Keratinocyte (primary cell): ENCODE data around the gene CDX2. TPM values are rescaled to one million over a fixed set of nuclear protein-coding genes. Genes with fewer than 3 reads are reported as not detected.

ENCODE experiments used
- DNase-seq: peaks from one replicate; pipeline ENCODE4 v3.0.0-alpha.2; 2011; ENCODE audit warnings: low read depth, missing footprints, low spot score
- FAIRE-seq: peaks from 2 replicates; lab custom pipeline; 2011; peaks lifted over from hg19 to GRCh38; lab: Jason Lieb, UNC
- H2AFZ ChIP-seq: 2 replicates; pipeline ENCODE4 v1.6.0; 2012; ENCODE audit warnings: low read length, control low read depth, inconsistent platforms; ENCODE audit not compliant: control insufficient read depth
- H3K27ac ChIP-seq: 2 replicates; pipeline ENCODE4 v1.5.1; 2011; ENCODE audit warnings: low read length; ENCODE audit not compliant: control insufficient read depth, insufficient read depth
- H3K27me3 ChIP-seq: 3 replicates; pipeline ENCODE4 v1.6.0; 2011; ENCODE audit warnings: low read length; ENCODE audit not compliant: control insufficient read depth, insufficient read depth; ENCODE audit errors: extremely low read depth
- H3K36me3 ChIP-seq, 2 experiments: 2 replicates in 1 of 2; 3 replicates in 1 of 2; pipeline ENCODE4 v1.5.1; 2011; ENCODE audit warnings: low read length in 2 of 2, mild to moderate bottlenecking in 1 of 2; ENCODE audit not compliant: control insufficient read depth in 2 of 2, insufficient read depth in 2 of 2; ENCODE audit errors: extremely low read depth in 1 of 2
- H3K4me1 ChIP-seq: 3 replicates; pipeline ENCODE4 v1.5.1; 2011; ENCODE audit warnings: low read length; ENCODE audit not compliant: control insufficient read depth, insufficient read depth; ENCODE audit errors: extremely low read depth
- H3K4me2 ChIP-seq: 3 replicates; pipeline ENCODE4 v1.6.0; 2011; ENCODE audit warnings: low read depth, low read length; ENCODE audit not compliant: control insufficient read depth, insufficient read depth; ENCODE audit errors: extremely low read depth
- H3K4me3 ChIP-seq, 3 experiments: fragments of 200-600 bp in 1 of 3; sonication (generic) in 1 of 3; 2 replicates in 2 of 3; 3 replicates in 1 of 3; pipeline ENCODE4 v1.5.1; 2011 to 2016; ENCODE audit warnings: low read length in 3 of 3, mild to moderate bottlenecking in 3 of 3, control low read depth in 2 of 3, inconsistent platforms in 1 of 3, low read depth in 1 of 3, mixed read lengths in 1 of 3, mixed run types in 1 of 3, moderate library complexity in 1 of 3; ENCODE audit not compliant: control insufficient read depth in 2 of 3, insufficient read depth in 2 of 3; ENCODE audit errors: extremely low read depth in 1 of 3
- H3K79me2 ChIP-seq: 2 replicates; pipeline ENCODE4 v1.6.0; 2012; ENCODE audit warnings: low read length; ENCODE audit not compliant: control insufficient read depth, insufficient read depth
- H3K9ac ChIP-seq: 3 replicates; pipeline ENCODE4 v1.6.0; 2011; ENCODE audit warnings: low read length; ENCODE audit not compliant: control insufficient read depth, insufficient read depth; ENCODE audit errors: extremely low read depth
- H3K9me1 ChIP-seq: 3 replicates; pipeline ENCODE4 v1.6.0; 2011; ENCODE audit warnings: low read length; ENCODE audit not compliant: control insufficient read depth, insufficient read depth; ENCODE audit errors: extremely low read depth
- H3K9me3 ChIP-seq: 2 replicates; pipeline ENCODE4 v1.5.1; 2012; ENCODE audit warnings: low read depth, low read length; ENCODE audit not compliant: control insufficient read depth
- H4K20me1 ChIP-seq: 3 replicates; pipeline ENCODE4 v1.6.0; 2011; ENCODE audit warnings: low read length; ENCODE audit not compliant: control insufficient read depth, insufficient read depth; ENCODE audit errors: extremely low read depth
- EZH2 ChIP-seq: IDR thresholded peaks from one replicate; pipeline ENCODE4 v1.6.1; 2012; ENCODE audit warnings: inconsistent platforms, mild to moderate bottlenecking, low read length, moderate library complexity
- dilution Hi-C: fragments of 300-500 bp; cut with MboI; formaldehyde crosslinking; loops from one replicate; pipeline ENCODE4 v1.7.0; 2020; ENCODE audit warnings: low sequenced_read_pairs; ENCODE audit not compliant: extremely low pct_ligation_motif_present
- polyA plus RNA-seq, 5 experiments: library from polyadenylated mRNA; depleted of rRNA in 3 of 5; stranded (reverse) in 3 of 5; stranded (forward) in 1 of 5; unstranded in 1 of 5; fragments of >200 nt; gene quantifications; 1 replicate in 1 of 5; 2 replicates in 3 of 5; 3 replicates in 1 of 5; pipeline versions ENCODE4 v1.2.1 to v1.2.3, GENCODE V29; 2011 to 2012; ENCODE audit warnings: missing spikeins in 2 of 5, low read depth in 1 of 5, low replicate concordance in 1 of 5
- TF ChIP-seq, protein P1 (sequence below), 3 experiments: IDR thresholded peaks in 1 of 3; conservative IDR thresholded peaks in 1 of 3; optimal IDR thresholded peaks in 1 of 3; 2 replicates in 2 of 3; 3 replicates in 1 of 3; pipeline versions ENCODE3 to v1.5.1; 2011; ENCODE audit warnings: low read length in 3 of 3, mild to moderate bottlenecking in 3 of 3, moderate library complexity in 2 of 3, control low read depth in 1 of 3, inconsistent platforms in 1 of 3; ENCODE audit not compliant: insufficient read depth in 2 of 3; ENCODE audit errors: extremely low read depth in 1 of 3

CDX2 gene
- polyA plus RNA-seq, 1 donor (not counting 4 experiments of a cell fraction or from before 2014, with no cell fraction given), result not detected

DNA sequence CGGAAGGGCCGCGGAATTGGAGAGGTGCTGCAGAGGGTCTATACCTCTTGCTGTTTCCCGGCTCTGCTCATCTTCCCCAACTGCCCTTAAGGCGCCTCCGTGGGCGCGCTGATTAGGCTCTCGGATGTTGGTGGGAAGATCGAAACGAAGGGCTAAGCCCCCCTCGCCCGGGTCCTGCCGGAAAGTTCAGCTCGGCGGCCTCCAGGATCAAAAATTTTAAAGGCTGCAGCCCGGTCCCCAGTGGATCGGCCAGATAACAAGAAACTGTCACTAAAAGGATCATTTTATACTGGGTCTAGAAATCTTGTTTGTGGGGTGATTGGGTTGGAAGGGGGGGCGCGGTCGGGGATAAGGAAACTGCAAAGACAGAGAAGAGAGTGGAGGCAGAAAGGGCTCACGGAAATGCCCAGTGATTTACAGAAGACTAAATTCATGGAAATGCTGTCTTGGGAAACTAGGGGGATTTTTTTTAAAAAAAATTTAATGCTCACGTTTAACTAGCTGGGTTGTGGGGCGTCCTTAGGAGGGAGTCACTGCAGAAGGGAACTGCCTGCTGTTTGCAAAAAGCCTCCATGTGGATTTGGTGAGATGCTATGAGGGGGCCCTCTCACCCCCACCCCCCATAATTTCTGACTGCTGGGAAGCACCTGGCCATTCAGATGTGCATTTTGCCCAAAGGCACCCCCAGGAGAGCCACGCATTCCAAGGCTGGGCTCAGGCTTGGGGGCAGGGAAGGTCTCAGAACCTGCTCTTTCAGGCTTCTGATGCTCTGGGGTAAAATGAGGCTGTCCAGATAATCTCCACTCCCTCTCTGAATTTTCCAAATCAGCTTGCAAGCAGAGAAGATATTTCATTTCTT is 7.7 kb downstream of the CDX2 start:
- H3K9me1 ChIP-seq, result no peaks in the 10 kb centered on the region
- H3K36me3 ChIP-seq, result no peaks in the 10 kb centered on the region
- H3K4me3 ChIP-seq, result no peak overlapping the region
- H3K9ac ChIP-seq, result no peak overlapping the region
- H3K27me3 ChIP-seq, result peaks cover 64% of the 10 kb centered on the region
- peak overlapping the region; percentile 73 for H3K4me2 ChIP-seq
- H2AFZ ChIP-seq, result no peak overlapping the region
- dilution Hi-C loops, result loop anchor here (25.0 kb wide), 1 partner anchor 124 kb away; no protein-coding TSS in a partner anchor
- peaks cover 3% of the 10 kb centered on the region for H3K4me1 ChIP-seq
- peak; percentile 39 for TF ChIP-seq EZH2
- TF ChIP-seq, protein P1, sequence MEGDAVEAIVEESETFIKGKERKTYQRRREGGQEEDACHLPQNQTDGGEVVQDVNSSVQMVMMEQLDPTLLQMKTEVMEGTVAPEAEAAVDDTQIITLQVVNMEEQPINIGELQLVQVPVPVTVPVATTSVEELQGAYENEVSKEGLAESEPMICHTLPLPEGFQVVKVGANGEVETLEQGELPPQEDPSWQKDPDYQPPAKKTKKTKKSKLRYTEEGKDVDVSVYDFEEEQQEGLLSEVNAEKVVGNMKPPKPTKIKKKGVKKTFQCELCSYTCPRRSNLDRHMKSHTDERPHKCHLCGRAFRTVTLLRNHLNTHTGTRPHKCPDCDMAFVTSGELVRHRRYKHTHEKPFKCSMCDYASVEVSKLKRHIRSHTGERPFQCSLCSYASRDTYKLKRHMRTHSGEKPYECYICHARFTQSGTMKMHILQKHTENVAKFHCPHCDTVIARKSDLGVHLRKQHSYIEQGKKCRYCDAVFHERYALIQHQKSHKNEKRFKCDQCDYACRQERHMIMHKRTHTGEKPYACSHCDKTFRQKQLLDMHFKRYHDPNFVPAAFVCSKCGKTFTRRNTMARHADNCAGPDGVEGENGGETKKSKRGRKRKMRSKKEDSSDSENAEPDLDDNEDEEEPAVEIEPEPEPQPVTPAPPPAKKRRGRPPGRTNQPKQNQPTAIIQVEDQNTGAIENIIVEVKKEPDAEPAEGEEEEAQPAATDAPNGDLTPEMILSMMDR (optimal IDR thresholded peaks at IDR 0.05 in 1 of 3, IDR thresholded peaks at IDR 0.05 in 1 of 3, conservative IDR thresholded peaks at IDR 0.05 in 1 of 3; ENCODE audit: extremely low read depth in 1 of 3, insufficient read depth in 2 of 3, low read length in 3 of 3), result no peak
- H3K27ac ChIP-seq, result no peak overlapping the region
- FAIRE-seq (no peak), DNase-seq (no peak)
- H3K79me2 ChIP-seq, result no peaks in the 10 kb centered on the region
- H4K20me1 ChIP-seq, result no peaks in the 10 kb centered on the region
- no peaks in the 10 kb centered on the region for H3K9me3 ChIP-seq

DNA sequence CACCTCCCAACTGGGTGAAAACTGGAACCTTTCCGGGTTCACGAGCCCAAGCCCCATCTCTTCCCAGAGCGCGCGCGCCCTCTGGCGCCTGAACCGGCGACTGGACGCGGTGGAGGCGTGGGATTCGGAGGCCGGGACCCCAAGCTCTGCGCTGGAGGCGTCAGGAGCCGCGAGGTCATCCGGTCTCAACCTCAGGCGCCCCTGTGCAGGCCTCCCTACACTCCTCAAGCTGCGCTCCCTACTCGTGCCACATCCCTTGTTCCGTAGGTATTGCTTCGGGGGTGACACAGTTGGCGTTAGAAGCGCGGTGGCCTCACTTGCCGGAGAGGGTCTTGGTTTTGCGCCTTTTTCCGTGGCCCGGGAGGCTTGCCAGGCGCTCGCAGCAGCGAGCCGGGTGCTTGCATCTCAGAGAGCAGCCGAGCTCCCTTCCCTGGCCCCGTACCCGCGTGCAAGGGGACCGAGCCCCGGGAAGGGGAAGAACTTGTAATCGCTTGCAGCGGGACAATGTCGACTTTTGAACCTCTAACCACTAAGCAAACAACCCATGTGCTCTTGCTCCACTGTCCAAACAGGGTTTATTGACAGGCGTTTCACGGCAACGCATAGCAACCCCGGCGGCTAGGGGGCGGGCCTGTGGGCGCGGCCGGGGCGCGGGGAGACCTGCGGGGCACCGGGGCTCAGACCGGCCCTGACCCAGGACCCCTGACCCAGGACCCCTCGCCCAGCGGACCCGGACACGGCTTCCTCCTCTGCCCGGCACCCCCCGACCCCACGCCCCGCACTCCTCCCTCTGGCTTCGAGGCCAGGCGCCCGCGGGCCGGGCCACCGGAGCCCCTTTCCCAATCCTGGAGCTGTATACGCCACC is 8.5 kb downstream of the CDX2 start:
- FAIRE-seq, result no peak
- peaks cover 3% of the 10 kb centered on the region for H3K4me1 ChIP-seq

More for the DNA sequence above, 8.5 kb downstream of the CDX2 start:
- Histone ChIP-seq H3K27ac (no peak overlapping the region), H3K9me3 (no peaks in the 10 kb centered on the region), H3K4me3 (peak overlapping the region; percentile 21 to 55 (median 39)), H4K20me1 (no peaks in the 10 kb centered on the region), H3K9me1 (no peaks in the 10 kb centered on the region), H3K9ac (no peak overlapping the region), H3K27me3 (peaks cover 58% of the 10 kb centered on the region), H3K4me2 (peak overlapping the region; percentile 73), H3K79me2 (no peaks in the 10 kb centered on the region), H2AFZ (no peak overlapping the region), H3K36me3 (no peaks in the 10 kb centered on the region)
- DNase-seq, result no peak
- dilution Hi-C loops, result loop anchor here (25.0 kb wide), 1 partner anchor 123 kb away; no protein-coding TSS in a partner anchor
- peak; percentile 75 for TF ChIP-seq EZH2
- TF ChIP-seq, protein P1 (optimal IDR thresholded peaks at IDR 0.05 in 1 of 3, IDR thresholded peaks at IDR 0.05 in 1 of 3, conservative IDR thresholded peaks at IDR 0.05 in 1 of 3; ENCODE audit: extremely low read depth in 1 of 3, insufficient read depth in 2 of 3, low read length in 3 of 3), result peak in 2 of 3 experiments; percentile 50 to 70
